ENCODE results near the gene KDF1.
"Not testable (repeated sequence)": the region's sequence is repeated elsewhere in the genome, so short reads cannot be mapped to it uniquely, and the experiment has no call there.

The KDF1 gene

DNA sequence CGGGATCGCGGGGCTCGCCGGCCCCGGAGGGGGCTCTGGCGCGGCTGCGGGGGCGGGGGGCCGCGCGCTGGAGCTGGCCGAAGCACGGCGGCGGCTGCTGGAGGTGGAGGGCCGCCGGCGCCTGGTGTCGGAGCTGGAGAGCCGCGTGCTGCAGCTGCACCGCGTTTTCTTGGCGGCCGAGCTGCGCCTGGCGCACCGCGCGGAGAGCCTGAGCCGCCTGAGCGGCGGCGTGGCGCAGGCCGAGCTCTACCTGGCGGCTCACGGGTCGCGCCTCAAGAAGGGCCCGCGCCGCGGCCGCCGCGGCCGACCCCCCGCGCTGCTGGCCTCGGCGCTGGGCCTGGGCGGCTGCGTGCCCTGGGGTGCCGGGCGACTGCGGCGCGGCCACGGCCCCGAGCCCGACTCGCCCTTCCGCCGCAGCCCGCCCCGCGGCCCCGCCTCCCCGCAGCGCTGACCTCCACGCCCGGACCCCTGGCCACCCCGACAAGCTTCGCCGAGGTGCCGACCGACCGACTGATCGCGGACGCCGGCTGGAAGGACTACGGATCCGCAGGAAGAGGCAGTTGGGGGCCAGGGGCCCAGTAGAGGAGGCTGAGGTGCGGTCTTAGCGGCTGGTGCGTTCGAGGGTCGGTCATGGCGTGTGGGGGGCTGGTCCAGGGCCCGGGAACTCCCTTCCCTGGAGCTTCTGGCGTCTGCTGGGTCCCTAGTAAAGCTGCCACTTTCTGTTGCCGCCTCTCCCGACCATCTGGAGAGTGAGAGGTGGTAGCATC lies 33.9 kb upstream of the KDF1 start:
- no peak for DNase-seq

DNA sequence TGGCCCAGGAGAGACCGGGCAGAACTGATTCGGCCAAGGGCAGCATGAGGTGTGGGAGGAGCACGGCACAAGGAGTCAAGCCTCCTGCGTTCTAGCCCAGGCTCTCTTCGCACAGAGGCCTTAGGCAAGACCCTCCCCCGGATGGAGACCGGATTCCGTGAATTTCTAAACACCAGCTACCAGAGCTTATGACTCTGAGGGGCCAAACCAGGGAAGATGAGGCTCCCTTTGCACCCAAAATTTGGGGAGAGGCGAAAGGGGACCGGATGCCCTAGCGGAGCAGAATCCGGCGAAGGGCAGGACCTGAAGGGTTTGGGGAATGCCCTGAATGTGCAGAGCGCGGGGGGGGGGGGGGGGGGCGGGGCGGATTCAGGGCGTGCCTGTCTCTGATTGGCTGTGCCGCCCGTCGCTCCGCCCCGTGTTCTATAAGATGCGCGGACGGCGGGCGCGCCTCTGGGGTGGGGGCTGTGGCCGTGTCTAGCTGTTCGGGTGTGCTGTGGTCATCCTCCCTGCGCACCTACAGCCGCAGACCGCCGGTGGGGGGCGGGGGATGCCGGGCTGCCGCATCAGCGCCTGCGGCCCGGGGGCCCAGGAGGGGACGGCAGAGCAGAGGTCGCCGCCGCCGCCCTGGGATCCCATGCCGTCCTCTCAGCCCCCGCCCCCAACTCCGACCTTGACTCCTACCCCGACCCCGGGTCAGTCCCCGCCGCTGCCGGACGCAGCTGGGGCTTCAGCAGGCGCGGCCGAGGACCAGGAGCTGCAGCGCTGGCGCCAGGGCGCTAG lies 33.2 kb upstream of the KDF1 start, which contains the start of gene TRNP1:
Gene TRNP1 (plus strand): TSS at position 456 of the 783 bp plus-strand sequence. CDS start 95 bp downstream, at position 551.
- peak; percentile 71 for DNase-seq

DNA sequence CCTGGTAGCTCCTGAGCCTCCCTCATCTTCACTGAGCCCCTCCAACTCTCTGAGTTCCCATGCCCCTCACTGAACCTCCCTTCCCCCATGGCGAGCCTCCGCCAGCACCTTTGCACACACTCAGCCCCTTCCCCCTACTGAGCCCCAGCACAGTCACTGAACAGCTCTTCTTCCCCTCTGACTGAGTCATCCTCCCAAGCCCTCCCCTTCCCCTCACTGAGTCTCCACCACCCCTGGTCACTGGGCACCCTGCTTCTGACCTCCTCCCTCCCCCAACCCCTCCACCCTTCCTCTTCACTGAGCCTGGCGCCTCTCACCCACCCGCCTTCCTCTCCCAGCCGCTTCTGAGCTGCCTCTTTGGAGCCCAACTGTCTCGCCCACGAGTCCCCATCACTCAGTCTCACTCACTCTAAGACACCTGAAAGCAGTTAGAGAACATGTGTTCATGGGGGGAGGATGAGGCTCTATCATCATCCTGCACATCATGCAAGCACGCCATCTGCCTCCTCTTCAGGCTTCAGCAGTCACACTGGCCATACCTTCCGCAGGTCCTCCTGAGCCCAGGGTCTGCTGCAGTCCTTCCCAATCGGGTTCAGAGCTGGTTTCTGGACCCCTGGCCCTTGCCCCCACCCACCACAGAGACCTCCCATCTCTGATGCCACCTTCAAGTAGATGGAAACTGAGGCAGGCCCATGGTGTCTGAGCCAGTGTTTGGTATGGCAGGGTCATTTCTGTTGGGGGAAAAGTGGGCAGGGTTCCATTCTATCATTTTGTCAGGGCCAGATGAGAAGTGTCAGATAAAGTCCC lies 31.2 kb upstream of the KDF1 start:
- DNase-seq, result peak; percentile 49

- DNase-seq, result not testable (repeated sequence)
These were observed 29.3 kb upstream of the KDF1 start for GRCh38 chr1:26989403-26990109.

GRCh38 chr1:26986658-26987057 lies 26.4 kb upstream of the KDF1 start:
- DNase-seq, result no peak

DNA sequence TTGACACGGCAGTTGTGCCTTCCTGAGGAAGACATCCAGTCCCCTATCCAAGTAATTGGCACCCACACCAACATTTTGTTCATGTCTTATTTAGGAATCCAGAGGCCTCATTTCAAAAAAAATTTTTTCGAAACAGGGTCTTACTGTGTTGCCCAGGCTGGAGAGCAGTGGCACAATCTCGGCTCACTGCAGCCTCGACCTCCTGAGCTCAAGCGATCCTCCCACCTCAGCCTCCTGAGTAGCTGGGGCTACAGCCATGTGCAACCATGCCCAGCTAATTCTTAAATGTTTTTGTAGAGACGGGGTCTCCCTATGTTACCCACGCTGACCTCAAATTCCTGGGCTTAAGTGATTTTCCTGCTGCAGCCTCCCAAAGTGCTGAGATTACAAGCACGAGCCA lies 24.0 kb upstream of the KDF1 start:
- DNase-seq, result no peak

DNA sequence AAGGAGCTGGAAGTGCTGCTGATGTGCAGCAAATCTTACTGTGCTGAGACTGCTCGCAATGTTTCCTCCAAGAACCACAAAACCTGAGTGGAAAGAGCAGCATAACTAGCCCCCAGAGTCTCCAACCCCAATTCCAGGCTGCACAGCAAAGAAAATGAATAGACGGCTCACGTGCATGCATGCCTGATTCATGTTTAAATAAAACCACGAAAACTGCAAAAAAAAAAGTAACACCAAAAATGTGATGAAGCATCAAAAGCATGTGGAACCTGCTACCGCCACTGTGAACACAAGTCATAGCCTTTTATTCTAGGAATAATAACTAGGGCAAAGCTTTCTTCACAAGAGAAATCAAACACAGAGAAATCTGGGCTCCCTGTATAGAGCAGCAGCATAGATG lies 23.6 kb upstream of the KDF1 start:
- no peak for DNase-seq

DNA sequence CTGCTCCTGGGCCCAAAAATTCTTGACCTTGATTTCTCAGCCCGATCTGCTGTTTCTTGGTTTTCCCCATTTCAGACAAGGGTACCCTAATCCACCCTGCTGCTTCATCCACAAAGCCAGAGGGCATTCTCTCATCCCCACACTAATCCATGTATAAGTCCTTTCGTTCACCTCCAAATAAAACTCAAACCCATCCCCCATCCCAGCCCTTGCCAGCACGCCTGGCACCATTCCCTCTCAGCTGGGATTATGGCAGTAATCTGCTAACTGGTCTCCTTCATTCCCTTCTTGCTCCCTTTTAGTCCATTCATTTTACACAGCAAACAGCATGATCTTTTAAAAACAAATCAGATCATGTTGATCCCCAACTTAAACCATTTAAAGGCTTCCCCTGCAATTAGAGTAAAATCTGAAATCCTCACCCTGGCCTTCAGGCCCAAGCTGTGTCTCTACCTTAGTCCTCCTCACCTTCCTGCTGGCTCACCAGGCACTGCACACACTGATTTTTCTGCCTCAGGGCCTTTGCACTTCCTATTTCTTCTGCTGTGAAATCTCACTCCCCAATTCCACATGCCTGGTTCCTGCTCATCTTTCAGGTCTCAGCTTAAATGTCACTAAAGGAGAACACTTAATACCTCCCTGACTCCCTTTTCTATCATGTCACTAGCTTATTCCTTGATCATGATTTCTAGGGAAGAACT lies 21.0 kb upstream of the KDF1 start:
- DNase-seq, result no peak

GRCh38 chr1:26978901-26979300 lies 18.6 kb upstream of the KDF1 start:
- no peak for DNase-seq

GRCh38 chr1:26976621-26977510 lies 16.6 kb upstream of the KDF1 start:
- no peak for DNase-seq

- DNase-seq, result no peak
These were observed 12.6 kb upstream of the KDF1 start for GRCh38 chr1:26972821-26973220.

DNA sequence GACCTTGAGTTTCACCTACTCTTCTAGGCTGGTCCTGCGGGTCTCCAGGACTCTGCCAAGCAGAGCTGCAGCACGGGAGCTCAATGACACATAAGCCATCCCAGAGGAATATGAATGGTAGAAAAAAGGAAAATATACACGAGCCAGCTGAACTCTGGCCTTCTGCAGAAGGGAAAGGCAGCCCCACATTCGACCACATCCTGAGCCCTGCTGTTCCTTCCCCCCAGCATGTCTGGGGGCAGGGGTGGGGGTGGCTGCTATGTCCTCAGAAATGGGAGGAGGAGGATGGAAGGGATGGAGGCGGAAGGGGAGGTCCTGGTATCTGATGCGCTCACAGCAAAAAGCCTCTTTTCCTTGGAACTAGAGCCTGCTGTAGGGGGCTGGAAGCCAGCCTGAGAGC lies 12.1 kb upstream of the KDF1 start:
- DNase-seq, result peak; percentile 19

DNA sequence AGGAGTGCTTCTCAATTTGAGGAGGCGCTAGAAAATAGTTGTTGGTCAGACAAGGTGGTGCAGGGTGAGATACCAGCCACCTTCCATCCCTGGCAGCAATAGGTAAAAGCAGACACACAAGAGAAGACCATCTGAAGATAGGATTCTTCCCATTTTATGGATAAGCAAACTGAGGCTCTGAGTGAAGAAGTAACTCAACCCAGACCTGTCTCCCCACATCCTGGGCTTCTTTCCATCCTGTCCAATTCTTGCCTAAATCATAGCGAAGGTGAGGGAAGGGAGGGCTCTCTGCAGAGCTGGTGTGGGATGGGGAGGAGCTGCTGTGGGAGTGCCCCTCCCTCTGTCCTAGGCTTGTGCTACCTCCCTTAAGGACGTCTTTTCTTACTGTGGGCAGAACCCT lies 11.3 kb upstream of the KDF1 start:
- no peak for DNase-seq

DNA sequence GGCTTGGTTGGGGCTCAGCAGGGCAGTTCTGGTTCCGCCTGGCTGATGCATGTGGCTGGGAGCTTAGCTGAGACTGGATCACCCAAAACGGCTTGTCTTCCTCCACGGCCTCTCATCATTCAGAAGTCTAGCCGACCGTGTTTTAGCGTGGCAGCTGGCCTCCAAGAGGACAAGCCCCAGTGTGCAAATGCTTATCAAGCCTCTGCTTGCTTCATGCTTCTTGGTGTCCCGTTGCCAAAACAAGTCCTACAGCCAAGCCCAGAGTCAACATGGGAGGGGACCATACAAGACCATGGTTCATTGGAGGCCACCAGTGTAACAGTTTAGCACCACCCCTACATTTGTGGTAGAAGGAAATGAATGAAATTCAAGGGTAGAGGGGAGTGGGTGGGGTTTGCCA lies 10.5 kb upstream of the KDF1 start:
- no peak for DNase-seq

- DNase-seq, result no peak
These were observed 5.4 kb upstream of the KDF1 start for GRCh38 chr1:26965628-26966027.

DNA sequence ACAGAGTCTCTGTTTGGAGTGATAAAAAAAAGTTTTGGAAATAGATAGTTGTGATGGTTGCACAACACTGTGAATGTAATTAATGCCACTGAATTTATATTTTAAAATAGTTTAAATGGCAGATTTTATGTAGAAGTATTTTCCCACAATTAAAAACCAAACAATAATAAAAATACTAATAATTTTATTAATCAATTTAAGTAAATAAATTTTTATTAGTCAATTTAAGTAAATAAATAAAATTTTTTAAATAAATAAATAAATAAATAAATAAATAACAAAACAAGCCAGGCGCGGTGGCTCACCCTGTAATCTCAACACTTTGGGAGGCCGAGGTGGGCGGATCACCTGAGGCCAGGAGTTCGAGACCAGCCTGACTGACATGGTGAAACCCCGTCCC lies 4.9 kb upstream of the KDF1 start:
- no peak for DNase-seq

- peak; percentile 70 for DNase-seq
These were observed 1.6 kb upstream of the KDF1 start for GRCh38 chr1:26961826-26962225.

DNA sequence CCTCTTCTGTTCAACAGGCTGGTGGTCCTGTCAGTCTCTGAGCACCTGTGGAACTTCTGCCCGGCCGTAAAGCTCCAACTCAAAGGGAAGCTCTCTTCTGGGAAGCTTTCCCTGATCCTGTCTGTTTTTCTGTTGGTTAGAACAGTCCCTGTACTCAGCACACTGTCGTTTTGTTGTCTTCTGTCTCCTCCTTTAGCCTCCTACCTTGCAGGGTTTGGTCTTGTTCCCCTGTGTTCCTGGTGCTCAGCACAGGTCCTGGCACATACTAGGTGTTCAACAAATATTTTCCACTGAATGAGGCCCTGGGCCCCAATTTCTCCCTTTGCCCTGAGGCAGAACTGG lies 328 bp upstream of the KDF1 start:
- DNase-seq, result no peak

- no peak for DNase-seq
These were observed 998 bp downstream of the KDF1 start for GRCh38 chr1:26959270-26959669.

GRCh38 chr1:26957306-26957705 lies 3.0 kb downstream of the KDF1 start:
- no peak for DNase-seq

DNA sequence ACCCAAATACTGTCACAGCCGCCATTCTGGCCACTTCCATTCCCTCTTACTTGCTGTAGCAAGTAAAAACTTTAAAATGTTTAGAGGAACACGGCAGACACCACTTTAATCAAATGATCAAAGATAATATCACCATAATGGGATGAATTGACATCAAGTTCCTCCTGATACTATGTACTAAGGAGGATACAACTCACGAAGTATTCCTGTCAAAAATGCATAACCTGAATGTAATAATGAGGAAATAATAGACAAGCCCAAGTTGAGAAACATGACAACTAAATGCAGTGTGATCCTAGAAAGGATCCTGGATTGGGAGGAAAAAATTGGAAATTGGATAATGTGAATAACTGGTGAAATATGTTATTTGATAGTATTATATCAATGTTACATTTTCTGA lies 3.9 kb downstream of the KDF1 start:
- no peak for DNase-seq
